ENCODE measurements around the gene NUP214. TPM values are rescaled to one million over a fixed set of nuclear protein-coding genes. Genes with fewer than 3 reads are reported as not detected.

NUP214 gene
- total and polyA plus RNA-seq, 2 of the 8 experiments (the other 6 are each of a cell fraction or from before 2014, with no cell fraction given) = 28.6 to 50.2 TPM

- no peak for TF ChIP-seq CEBPB (IDR thresholded peaks at IDR 0.05; ENCODE audit: low read depth, low read length)
- no peak for TF ChIP-seq MAFK (IDR thresholded peaks at IDR 0.05; ENCODE audit: low read depth, low read length)
- TF ChIP-seq SIRT6 (IDR thresholded peaks at IDR 0.05; ENCODE audit: low read length) = no peak
- TF ChIP-seq SIN3A (conservative IDR thresholded peaks at IDR 0.05 in 1 of 2, IDR thresholded peaks at IDR 0.05 in 1 of 2; ENCODE audit: low read depth in 1 of 2, low read length in 2 of 2) = no peak
These were observed 8.1 kb upstream of the NUP214 start (continued) for GRCh38 chr9:131117121-131117761.

Data from H1 (cell line).